ENCODE results near the gene RBMS1. TPM values are rescaled to one million over a fixed set of nuclear protein-coding genes. Genes with fewer than 3 reads are reported as not detected.

The RBMS1 gene
- total and polyA plus RNA-seq, 2 of the 13 experiments (the other 11 are each of a cell fraction or from before 2014, with no cell fraction given): 55.5 to 110 TPM

DNA sequence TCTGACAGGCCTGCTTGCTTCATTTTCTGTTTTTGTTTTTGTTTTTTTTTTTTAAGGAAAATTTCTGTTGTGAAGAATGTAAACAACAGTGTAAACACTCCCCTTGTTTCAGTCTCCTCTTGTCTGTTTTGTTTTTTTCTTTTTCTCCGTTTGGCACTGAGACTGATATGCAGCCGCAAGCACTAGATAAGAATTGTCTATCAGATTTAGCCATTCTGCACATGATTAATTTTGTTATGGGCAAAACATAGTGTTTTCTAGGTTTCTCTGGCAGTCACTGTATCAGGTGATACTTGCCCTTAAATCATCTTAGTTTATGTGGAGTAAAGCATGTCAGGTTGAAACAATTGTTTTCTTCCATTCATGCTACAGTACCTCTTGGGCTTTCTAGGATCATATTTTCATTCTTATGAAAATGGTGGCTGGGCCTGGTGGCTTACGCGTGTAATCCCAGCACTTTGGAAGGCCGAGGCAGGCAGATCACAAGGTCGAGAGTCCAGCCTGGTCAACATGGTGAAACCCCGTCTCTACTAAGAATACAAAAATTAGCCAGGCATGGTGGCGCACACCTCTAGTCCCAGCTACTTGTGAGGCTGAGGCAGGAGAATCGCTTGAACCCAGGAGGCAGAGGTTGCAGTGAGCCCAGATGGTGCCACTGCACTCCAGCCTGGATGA lies 12.9 kb upstream of the RBMS1 start (continued):
- TF ChIP-seq, protein P1, sequence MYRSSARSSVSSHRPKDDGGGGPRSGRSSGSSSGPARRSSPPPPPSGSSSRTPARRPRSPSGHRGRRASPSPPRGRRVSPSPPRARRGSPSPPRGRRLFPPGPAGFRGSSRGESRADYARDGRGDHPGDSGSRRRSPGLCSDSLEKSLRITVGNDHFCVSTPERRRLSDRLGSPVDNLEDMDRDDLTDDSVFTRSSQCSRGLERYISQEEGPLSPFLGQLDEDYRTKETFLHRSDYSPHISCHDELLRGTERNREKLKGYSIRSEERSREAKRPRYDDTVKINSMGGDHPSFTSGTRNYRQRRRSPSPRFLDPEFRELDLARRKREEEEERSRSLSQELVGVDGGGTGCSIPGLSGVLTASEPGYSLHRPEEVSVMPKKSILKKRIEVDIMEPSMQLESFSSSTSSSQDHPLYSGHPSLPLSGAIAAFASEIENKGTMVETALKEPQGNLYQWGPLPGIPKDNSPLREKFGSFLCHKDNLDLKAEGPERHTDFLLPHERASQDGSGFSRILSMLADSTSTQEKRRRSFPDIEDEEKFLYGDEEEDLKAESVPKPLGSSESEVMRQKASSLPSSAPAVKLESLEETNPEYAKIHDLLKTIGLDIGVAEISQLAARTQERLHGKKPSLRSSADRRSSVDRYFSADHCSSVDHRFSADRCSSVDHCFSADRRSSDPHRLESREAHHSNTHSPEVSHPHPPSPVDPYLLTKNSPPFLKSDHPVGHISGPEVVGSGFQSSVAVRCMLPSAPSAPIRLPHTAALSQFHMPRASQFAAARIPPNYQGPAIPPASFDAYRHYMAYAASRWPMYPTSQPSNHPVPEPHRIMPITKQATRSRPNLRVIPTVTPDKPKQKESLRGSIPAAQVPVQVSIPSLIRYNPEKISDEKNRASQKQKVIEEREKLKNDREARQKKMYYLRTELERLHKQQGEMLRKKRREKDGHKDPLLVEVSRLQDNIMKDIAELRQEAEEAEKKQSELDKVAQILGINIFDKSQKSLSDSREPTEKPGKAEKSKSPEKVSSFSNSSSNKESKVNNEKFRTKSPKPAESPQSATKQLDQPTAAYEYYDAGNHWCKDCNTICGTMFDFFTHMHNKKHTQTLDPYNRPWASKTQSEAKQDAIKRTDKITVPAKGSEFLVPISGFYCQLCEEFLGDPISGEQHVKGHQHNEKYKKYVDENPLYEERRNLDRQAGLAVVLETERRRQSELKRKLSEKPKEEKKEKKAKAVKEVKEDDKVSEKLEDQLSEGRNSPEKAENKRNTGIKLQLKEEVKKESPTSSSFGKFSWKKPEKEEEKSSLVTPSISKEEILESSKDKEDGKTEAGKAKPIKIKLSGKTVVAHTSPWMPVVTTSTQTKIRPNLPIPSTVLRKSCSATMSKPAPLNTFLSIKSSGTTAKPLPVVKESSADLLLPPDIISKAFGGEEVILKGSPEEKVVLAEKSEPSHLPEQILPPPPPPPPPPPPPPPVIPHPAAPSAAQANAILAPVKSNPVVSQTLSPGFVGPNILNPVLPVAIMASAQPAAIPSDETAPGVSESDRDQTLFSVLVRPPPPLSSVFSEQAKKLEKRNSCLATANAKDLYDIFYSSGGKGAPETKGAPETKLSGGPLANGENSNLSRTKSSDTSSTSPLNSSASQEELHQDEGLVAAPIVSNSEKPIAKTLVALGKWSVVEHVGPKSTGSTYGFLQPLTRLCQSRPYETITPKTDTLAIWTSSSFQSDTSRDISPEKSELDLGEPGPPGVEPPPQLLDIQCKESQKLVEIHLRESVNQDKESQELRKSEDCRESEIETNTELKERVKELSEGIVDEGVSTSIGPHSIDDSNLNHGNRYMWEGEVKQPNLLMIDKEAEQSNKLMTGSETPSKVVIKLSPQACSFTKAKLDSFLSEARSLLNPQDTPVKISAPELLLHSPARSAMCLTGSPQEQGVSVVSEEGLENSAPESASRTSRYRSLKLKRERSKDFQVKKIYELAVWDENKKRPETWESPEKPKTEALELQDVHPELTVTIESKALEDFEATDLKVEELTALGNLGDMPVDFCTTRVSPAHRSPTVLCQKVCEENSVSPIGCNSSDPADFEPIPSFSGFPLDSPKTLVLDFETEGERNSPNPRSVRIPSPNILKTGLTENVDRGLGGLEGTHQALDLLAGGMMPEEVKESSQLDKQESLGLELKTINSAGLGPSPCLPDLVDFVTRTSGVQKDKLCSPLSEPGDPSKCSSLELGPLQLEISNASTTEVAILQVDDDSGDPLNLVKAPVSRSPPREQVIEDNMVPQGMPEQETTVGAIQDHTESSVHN (CRISPR knock-in tag; IDR thresholded peaks at IDR 0.05): no peak
- TF ChIP-seq HNRNPL (IDR thresholded peaks at IDR 0.05; ENCODE audit: low read depth, low read length): no peak
- 0 out of 2 replicates have a peak, but pooled peaks have one; percentile 14 for TF ChIP-seq ELF3 (CRISPR knock-in tag; IDR thresholded peaks at IDR 0.05)
- TF ChIP-seq, protein P2, sequence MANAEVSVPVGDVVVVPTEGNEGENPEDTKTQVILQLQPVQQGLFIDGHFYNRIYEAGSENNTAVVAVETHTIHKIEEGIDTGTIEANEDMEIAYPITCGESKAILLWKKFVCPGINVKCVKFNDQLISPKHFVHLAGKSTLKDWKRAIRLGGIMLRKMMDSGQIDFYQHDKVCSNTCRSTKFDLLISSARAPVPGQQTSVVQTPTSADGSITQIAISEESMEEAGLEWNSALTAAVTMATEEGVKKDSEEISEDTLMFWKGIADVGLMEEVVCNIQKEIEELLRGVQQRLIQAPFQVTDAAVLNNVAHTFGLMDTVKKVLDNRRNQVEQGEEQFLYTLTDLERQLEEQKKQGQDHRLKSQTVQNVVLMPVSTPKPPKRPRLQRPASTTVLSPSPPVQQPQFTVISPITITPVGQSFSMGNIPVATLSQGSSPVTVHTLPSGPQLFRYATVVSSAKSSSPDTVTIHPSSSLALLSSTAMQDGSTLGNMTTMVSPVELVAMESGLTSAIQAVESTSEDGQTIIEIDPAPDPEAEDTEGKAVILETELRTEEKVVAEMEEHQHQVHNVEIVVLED (CRISPR knock-in tag; IDR thresholded peaks at IDR 0.05; ENCODE audit: borderline replicate concordance): no peak
- TF ChIP-seq ZNF367 (CRISPR knock-in tag; IDR thresholded peaks at IDR 0.05; ENCODE audit: borderline replicate concordance): no peak
- TF ChIP-seq JUND (CRISPR knock-in tag; IDR thresholded peaks at IDR 0.05): no peak
- TF ChIP-seq SRSF4 (IDR thresholded peaks at IDR 0.05; ENCODE audit: low read depth, low read length, poor library complexity, severe bottlenecking): no peak
- TF ChIP-seq, protein P3, sequence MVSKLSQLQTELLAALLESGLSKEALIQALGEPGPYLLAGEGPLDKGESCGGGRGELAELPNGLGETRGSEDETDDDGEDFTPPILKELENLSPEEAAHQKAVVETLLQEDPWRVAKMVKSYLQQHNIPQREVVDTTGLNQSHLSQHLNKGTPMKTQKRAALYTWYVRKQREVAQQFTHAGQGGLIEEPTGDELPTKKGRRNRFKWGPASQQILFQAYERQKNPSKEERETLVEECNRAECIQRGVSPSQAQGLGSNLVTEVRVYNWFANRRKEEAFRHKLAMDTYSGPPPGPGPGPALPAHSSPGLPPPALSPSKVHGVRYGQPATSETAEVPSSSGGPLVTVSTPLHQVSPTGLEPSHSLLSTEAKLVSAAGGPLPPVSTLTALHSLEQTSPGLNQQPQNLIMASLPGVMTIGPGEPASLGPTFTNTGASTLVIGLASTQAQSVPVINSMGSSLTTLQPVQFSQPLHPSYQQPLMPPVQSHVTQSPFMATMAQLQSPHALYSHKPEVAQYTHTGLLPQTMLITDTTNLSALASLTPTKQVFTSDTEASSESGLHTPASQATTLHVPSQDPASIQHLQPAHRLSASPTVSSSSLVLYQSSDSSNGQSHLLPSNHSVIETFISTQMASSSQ (IDR thresholded peaks at IDR 0.05; ENCODE audit: low read depth): no peak
- TF ChIP-seq, protein P3 (CRISPR knock-in tag; IDR thresholded peaks at IDR 0.05; ENCODE audit: borderline replicate concordance): no peak
- TF ChIP-seq, protein P4, sequence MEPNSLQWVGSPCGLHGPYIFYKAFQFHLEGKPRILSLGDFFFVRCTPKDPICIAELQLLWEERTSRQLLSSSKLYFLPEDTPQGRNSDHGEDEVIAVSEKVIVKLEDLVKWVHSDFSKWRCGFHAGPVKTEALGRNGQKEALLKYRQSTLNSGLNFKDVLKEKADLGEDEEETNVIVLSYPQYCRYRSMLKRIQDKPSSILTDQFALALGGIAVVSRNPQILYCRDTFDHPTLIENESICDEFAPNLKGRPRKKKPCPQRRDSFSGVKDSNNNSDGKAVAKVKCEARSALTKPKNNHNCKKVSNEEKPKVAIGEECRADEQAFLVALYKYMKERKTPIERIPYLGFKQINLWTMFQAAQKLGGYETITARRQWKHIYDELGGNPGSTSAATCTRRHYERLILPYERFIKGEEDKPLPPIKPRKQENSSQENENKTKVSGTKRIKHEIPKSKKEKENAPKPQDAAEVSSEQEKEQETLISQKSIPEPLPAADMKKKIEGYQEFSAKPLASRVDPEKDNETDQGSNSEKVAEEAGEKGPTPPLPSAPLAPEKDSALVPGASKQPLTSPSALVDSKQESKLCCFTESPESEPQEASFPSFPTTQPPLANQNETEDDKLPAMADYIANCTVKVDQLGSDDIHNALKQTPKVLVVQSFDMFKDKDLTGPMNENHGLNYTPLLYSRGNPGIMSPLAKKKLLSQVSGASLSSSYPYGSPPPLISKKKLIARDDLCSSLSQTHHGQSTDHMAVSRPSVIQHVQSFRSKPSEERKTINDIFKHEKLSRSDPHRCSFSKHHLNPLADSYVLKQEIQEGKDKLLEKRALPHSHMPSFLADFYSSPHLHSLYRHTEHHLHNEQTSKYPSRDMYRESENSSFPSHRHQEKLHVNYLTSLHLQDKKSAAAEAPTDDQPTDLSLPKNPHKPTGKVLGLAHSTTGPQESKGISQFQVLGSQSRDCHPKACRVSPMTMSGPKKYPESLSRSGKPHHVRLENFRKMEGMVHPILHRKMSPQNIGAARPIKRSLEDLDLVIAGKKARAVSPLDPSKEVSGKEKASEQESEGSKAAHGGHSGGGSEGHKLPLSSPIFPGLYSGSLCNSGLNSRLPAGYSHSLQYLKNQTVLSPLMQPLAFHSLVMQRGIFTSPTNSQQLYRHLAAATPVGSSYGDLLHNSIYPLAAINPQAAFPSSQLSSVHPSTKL (CRISPR knock-in tag; IDR thresholded peaks at IDR 0.05): peak; percentile 59

Measured in HepG2 (cell line).